ENCODE measurements around the gene ADAM23.

GRCh38 chr2:206572725-206573124 is 129.4 kb downstream of the ADAM23 start:
- TF ChIP-seq CTCF (IDR thresholded peaks at IDR 0.05) (no peak), POLR2A (IDR thresholded peaks at IDR 0.05) (no peak), POLR2AphosphoS5 (IDR thresholded peaks at IDR 0.05) (no peak)

All from prostate gland (tissue), 2 donors.